GM12801 (cell line): Measurements from ENCODE around the gene GPATCH2.

Experiments used
- CTCF ChIP-seq: IDR thresholded peaks from one replicate; pipeline ENCODE4 v1.5.1; 2011; ENCODE audit warnings: control low read depth; ENCODE audit not compliant: insufficient read length; ENCODE audit errors: extremely low read depth

The GPATCH2 gene

GRCh38 chr1:217605390-217605789 is 25.5 kb downstream of the GPATCH2 start:
- no peak for TF ChIP-seq CTCF

GRCh38 chr1:217602380-217602779 is 28.5 kb downstream of the GPATCH2 start:
- TF ChIP-seq CTCF = no peak

DNA sequence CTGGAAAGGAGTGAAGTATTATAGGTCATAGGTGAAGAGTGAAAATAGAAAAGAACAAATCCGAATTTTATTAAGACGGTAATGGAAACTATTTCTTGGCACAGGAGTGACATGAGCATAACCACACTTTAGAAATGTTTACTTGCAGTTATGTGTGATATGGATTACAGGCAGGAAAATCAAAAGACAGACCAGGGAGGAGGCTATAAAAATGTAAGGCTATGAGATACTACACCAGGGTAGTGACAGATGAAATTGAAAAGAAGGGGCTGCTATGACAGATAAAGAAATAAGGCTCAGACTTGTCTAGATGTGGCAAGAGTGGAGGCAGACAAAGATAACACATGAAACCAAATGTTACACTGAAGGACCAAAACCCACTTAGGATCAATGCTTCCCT is 31.7 kb downstream of the GPATCH2 start:
- no peak for TF ChIP-seq CTCF

DNA sequence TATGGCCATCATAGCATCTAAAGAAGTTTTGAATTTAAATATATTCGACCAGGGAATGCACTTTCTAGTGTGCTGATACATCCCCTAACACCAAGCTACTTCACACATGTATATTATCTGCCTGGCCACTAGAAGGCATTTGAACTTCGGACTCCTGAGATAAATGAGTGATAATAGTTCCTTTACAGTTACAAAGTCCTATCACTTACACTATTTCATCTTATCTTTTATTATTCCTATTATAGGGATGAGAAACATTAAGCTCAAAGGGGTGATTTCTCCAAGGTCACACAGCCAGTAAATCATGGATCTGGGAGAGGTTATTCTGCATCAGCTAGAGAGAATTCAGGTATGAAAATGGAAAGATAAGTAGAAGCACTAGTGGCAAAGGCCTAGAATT is 40.3 kb downstream of the GPATCH2 start:
- no peak for TF ChIP-seq CTCF

DNA sequence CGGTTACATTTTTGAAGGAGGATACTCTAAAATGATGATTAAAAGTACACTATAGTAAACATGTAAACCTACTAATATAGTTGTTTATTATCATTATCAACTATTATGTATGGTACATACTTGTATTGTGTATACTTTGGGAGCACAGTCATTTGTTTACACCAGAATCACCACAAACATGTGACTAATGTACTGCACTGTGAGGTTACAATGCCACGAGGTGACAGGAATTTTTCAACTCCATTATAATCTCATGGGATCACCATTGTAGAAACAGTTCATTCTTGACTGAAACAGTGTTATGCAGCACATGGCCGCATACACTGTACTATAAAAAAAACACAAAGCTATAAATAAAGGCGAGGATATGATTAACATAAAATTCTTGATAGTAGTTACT is 44.3 kb downstream of the GPATCH2 start:
- TF ChIP-seq CTCF = no peak

GRCh38 chr1:217585577-217585976 is 45.3 kb downstream of the GPATCH2 start:
- no peak for TF ChIP-seq CTCF

DNA sequence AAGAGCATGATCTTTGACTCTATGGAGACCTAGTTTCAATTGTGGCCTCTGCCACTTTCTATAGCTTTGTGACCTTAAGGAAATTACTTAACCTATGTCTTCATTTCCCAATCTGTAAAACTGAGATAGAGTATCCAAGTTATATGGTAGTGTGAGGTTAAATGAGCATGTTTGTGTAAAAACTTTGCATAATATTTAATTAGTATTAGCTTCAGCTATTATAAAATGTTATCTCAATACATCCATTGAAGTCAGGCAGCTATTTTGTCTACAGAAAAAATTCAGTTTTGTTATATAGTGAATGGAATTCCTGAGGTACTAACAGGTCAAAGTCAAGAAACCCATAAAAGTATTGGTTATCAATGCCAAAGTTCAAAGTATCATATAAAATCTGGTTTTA is 53.6 kb downstream of the GPATCH2 start:
- TF ChIP-seq CTCF = no peak
